ENCODE results near the gene CMSS1. TPM values are rescaled to one million over a fixed set of nuclear protein-coding genes. Genes with fewer than 3 reads are reported as not detected.
A peak's percentile ranks its signal among the peaks of the same experiment; 100 is the strongest.

The CMSS1 gene
- total RNA-seq, 4 donors from 2014 or later, result 11.2 to 16.3 (median 14.1) TPM

DNA sequence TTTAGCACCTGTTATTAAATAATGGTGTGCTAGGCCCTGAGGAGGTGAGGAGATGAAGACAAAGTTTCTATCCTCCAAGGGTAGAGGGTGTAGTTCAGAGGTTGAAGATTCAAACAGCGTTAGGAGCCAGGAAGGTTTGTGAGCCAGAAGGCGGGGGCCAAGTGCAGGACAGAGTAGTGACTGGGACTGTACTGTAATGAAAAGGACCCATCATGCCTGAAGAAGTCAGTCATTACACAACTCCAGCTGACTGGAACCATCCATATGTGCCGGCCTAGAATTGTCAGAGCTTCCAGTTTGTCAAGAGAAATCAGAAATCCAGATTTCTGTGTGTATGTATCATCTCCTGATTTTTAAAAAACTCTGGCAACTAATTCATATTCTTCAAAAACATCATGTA is 241.8 kb downstream of the CMSS1 start:
- no peak for DNase-seq (ENCODE audit: extremely low spot score)
- Histone ChIP-seq H3K36me3 (no peaks in the 10 kb centered on the region), H3K27me3 (no peaks in the 10 kb centered on the region), H3K4me3 (no peak overlapping the region), H3K9me3 (no peaks in the 10 kb centered on the region), H3K27ac (replicated peaks in 1 of 4) (no peak overlapping the region), H3K4me1 (peaks cover 9 to 16% (median 12%) of the 10 kb centered on the region in 4 donors)
- 100% methylated on average over 3 of the region's 3 CpGs for WGBS
- TF ChIP-seq POLR2A (IDR thresholded peaks at IDR 0.05; ENCODE audit: low read depth), result no peak
- TF ChIP-seq POLR2AphosphoS5 (IDR thresholded peaks at IDR 0.05), result no peak
- TF ChIP-seq, protein P1, sequence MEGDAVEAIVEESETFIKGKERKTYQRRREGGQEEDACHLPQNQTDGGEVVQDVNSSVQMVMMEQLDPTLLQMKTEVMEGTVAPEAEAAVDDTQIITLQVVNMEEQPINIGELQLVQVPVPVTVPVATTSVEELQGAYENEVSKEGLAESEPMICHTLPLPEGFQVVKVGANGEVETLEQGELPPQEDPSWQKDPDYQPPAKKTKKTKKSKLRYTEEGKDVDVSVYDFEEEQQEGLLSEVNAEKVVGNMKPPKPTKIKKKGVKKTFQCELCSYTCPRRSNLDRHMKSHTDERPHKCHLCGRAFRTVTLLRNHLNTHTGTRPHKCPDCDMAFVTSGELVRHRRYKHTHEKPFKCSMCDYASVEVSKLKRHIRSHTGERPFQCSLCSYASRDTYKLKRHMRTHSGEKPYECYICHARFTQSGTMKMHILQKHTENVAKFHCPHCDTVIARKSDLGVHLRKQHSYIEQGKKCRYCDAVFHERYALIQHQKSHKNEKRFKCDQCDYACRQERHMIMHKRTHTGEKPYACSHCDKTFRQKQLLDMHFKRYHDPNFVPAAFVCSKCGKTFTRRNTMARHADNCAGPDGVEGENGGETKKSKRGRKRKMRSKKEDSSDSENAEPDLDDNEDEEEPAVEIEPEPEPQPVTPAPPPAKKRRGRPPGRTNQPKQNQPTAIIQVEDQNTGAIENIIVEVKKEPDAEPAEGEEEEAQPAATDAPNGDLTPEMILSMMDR (IDR thresholded peaks at IDR 0.05), result no peak
- no peak for TF ChIP-seq EP300 (IDR thresholded peaks at IDR 0.05)
- intact Hi-C loops (cut with DNase I), result no loop called here

DNA sequence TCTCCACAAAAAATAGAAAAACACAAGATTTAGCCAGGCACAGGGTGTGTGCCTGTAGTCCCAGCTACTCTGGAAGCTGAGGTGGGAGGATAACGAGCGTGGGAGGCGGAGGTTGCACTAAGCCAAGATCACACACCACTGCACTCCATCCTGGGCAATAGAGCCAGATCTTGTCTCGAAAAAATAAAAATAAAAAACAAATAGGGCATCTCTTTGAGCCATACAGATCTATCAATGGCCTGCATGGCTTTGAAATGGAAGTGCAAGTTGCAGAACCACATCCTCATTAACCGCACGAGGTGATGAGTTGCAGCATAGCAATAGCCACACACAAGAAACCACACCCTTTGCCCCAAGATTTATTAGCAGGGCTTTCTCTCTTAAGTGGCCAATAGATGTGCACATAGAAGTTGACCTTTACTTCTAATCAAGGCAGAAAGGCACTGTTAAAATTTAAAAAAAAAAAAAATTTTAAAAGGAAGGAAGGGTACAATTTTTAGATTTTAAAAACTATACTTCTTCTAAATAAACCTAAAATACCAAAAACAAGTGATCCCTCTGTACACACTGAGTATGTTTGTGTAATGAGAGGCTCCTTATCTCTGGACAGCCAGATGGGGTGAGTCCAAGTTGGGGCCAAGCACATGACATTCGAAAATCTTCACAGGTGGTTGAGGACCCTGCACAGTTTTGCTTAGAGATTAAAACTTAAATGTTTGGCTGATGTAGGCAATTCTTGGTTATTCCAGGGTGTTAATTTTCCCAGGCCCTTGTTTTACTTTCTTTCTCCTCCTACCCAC is 243.2 kb downstream of the CMSS1 start:
- intact Hi-C loops (cut with DNase I), result no loop called here

DNA sequence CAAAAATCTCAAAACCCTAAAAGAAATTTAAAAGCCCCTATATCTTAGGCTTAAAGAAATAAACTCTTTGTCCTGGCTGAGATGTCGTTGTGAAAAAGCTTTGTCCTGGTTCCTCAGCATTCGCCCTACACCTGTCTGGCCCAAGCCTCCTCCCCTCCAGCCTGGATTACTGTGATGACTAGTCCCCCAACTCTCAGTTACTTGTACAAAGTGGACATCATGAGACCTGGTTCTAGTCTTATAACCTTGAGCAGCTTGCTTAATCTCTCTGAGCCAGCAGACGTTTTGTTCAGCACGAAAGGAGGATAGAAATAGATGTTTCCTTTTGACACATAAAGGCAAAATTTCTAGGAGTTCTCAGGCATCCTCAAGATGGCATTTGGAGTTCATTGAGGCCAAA is 245.0 kb downstream of the CMSS1 start:
- DNase-seq (ENCODE audit: extremely low spot score), result no peak
- no peaks in the 10 kb centered on the region for H3K36me3 ChIP-seq
- intact Hi-C loops (cut with DNase I), result no loop called here
- H3K4me3 ChIP-seq, result no peak overlapping the region
- H3K27ac ChIP-seq (replicated peaks in 1 of 4), result no peak overlapping the region
- TF ChIP-seq POLR2A (IDR thresholded peaks at IDR 0.05; ENCODE audit: low read depth) (no peak), POLR2AphosphoS5 (IDR thresholded peaks at IDR 0.05) (no peak), EP300 (IDR thresholded peaks at IDR 0.05) (no peak)
- TF ChIP-seq, protein P1 (IDR thresholded peaks at IDR 0.05), result no peak
- H3K4me1 ChIP-seq, result peaks cover 9 to 19% (median 17%) of the 10 kb centered on the region in 4 donors
- no peaks in the 10 kb centered on the region for H3K27me3 ChIP-seq
- H3K9me3 ChIP-seq, result no peaks in the 10 kb centered on the region
- 71% methylated on average over 4 of the region's 4 CpGs for WGBS

More for the DNA sequence above, 243.2 kb downstream of the CMSS1 start:
- no peak for DNase-seq (ENCODE audit: extremely low spot score)
- Histone ChIP-seq H3K4me3 (no peak overlapping the region), H3K36me3 (no peaks in the 10 kb centered on the region), H3K9me3 (no peaks in the 10 kb centered on the region), H3K4me1 (peaks cover 9 to 19% (median 17%) of the 10 kb centered on the region in 4 donors), H3K27ac (replicated peaks in 1 of 4) (no peak overlapping the region), H3K27me3 (no peaks in the 10 kb centered on the region)
- TF ChIP-seq POLR2A (IDR thresholded peaks at IDR 0.05; ENCODE audit: low read depth) (no peak), POLR2AphosphoS5 (IDR thresholded peaks at IDR 0.05) (no peak), EP300 (IDR thresholded peaks at IDR 0.05) (no peak)
- TF ChIP-seq, protein P1 (IDR thresholded peaks at IDR 0.05), result no peak
- WGBS, result 89% methylated on average over 7 of the region's 7 CpGs

DNA sequence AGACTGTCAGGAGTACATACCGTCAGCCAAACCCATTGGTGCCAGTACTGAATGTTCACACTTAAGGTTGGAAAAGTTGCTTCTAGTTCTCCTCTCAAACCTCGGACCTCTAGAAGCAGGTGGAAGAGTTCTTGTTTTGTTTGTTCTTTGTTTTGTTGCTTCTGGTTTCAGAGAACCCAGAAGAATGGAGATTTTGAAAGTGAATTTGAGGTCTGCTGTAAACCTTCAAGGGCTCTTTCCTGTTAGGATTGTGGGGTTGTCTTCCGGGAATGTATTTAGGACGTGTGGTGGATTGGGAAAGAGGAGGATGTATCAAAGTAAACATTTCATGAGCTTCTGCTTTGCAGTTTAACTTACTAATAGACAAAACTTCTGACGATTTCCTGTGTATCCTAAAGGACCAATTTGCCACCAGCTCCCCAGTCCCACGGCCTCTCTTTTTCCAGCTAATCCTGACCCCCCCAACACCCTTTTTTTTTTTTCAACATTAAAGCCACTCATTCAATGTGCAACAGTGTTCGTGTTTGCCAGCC is 246.3 kb downstream of the CMSS1 start:
- peak overlapping the region; percentile 36 to 67 (median 58) for H3K27ac ChIP-seq (replicated peaks in 1 of 4)
- WGBS, result 56% methylated on average over 7 of the region's 7 CpGs
- peak in 1 of 2 donors; percentile 9 for TF ChIP-seq POLR2AphosphoS5 (IDR thresholded peaks at IDR 0.05)
- TF ChIP-seq, protein P1 (IDR thresholded peaks at IDR 0.05), result no peak
- peak; percentile 7 for TF ChIP-seq EP300 (IDR thresholded peaks at IDR 0.05)
- no peak for TF ChIP-seq POLR2A (IDR thresholded peaks at IDR 0.05; ENCODE audit: low read depth)
- intact Hi-C loops (cut with DNase I), result no loop called here
- DNase-seq (ENCODE audit: extremely low spot score), result no peak
- H3K36me3 ChIP-seq, result no peaks in the 10 kb centered on the region
- H3K4me3 ChIP-seq, result no peak overlapping the region
- H3K27me3 ChIP-seq, result no peaks in the 10 kb centered on the region
- no peaks in the 10 kb centered on the region for H3K9me3 ChIP-seq
- peaks cover under 1 to 22% (median 18%) of the 10 kb centered on the region in 4 donors for H3K4me1 ChIP-seq

Data from esophagus muscularis mucosa (tissue), 4 donors.